Naive thymus-derived CD4-positive, alpha-beta T cell (primary cell): ENCODE measurements around the gene EDN3. TPM values are rescaled to one million over a fixed set of nuclear protein-coding genes. Genes with fewer than 3 reads are reported as not detected.

Experiments used
- ATAC-seq: fragments of 150-1000 bp; cut with Tn5 transposase; 2 replicates; pipeline ENCODE4 v1.10.0; 2021; ENCODE audit warnings: mild to moderate bottlenecking, moderate library complexity
- CTCF ChIA-PET: fragments of 350-600 bp; sonication (Branson Sonifier 250); formaldehyde crosslinking; loops from one replicate; lab custom pipeline; 2021; ENCODE audit warnings: antibody characterized with exemption; lab: Charles Lee
- POLR2A ChIA-PET: fragments of 350-600 bp; sonication (Branson Sonifier 250); formaldehyde crosslinking; loops from one replicate; lab custom pipeline; 2021; ENCODE audit warnings: antibody characterized with exemption, inconsistent platforms; lab: Charles Lee
- DNase-seq, 9 donors: peaks; one replicate each; pipeline versions ENCODE4 v3.0.0 to v3.0.0-alpha.2; 2020 to 2022; ENCODE audit warnings: mixed read lengths in 1 of 9
- H3K27ac ChIP-seq: one replicate; pipeline ENCODE4 v1.7.0; 2013; ENCODE audit warnings: mild to moderate bottlenecking, low read depth, low read length, moderate library complexity
- H3K27me3 ChIP-seq, 2 donors: one replicate each; pipeline ENCODE4 v1.7.0; 2013; ENCODE audit warnings: low read length in 2 of 2, mild to moderate bottlenecking in 2 of 2, moderate library complexity in 2 of 2; ENCODE audit not compliant: control insufficient read depth in 2 of 2, insufficient read depth in 2 of 2
- H3K36me3 ChIP-seq, 3 experiments: 1 replicate in 2 of 3; 2 replicates in 1 of 3; pipeline ENCODE4 v1.7.0; 2013; ENCODE audit warnings: low read length in 3 of 3, mild to moderate bottlenecking in 3 of 3, moderate library complexity in 1 of 3; ENCODE audit not compliant: insufficient read depth in 3 of 3, control insufficient read depth in 2 of 3
- H3K4me1 ChIP-seq, 2 donors: one replicate each; pipeline ENCODE4 v1.7.0; 2013; ENCODE audit warnings: low read length in 2 of 2, mild to moderate bottlenecking in 2 of 2, moderate library complexity in 1 of 2; ENCODE audit not compliant: control insufficient read depth in 2 of 2, insufficient read depth in 2 of 2
- H3K4me3 ChIP-seq: 2 replicates; pipeline ENCODE4 v1.7.0; 2013; ENCODE audit warnings: mild to moderate bottlenecking, low read length
- H3K9me3 ChIP-seq, 3 experiments: 1 replicate in 2 of 3; 2 replicates in 1 of 3; pipeline ENCODE4 v1.7.0; 2013; ENCODE audit warnings: low read length in 3 of 3; ENCODE audit not compliant: control insufficient read depth in 2 of 3
- H3K27ac Mint-ChIP-seq, 9 donors: one replicate each; pipeline ENCODE4 v1.8.0; 2020 to 2022; ENCODE audit warnings: mixed read lengths in 9 of 9, mild to moderate bottlenecking in 8 of 9, moderate library complexity in 5 of 9, inconsistent platforms in 2 of 9
- H3K27me3 Mint-ChIP-seq, 5 donors: one replicate each; pipeline ENCODE4 v1.8.0; 2021 to 2022; ENCODE audit warnings: mixed read lengths in 5 of 5, mild to moderate bottlenecking in 1 of 5
- H3K36me3 Mint-ChIP-seq, 5 donors: one replicate each; pipeline ENCODE4 v1.8.0; 2020 to 2022; ENCODE audit warnings: mixed read lengths in 5 of 5, mild to moderate bottlenecking in 3 of 5, inconsistent platforms in 1 of 5
- H3K4me1 Mint-ChIP-seq, 7 donors: one replicate each; pipeline ENCODE4 v1.8.0; 2020 to 2022; ENCODE audit warnings: mixed read lengths in 7 of 7, mild to moderate bottlenecking in 3 of 7, inconsistent platforms in 1 of 7
- H3K4me3 Mint-ChIP-seq, 10 donors: one replicate each; pipeline ENCODE4 v1.8.0; 2020 to 2022; ENCODE audit warnings: mild to moderate bottlenecking in 10 of 10, mixed read lengths in 10 of 10, moderate library complexity in 6 of 10, inconsistent platforms in 2 of 10
- H3K9me3 Mint-ChIP-seq, 11 donors: one replicate each; pipeline ENCODE4 v1.8.0; 2020 to 2022; ENCODE audit warnings: mixed read lengths in 11 of 11, mild to moderate bottlenecking in 4 of 11, inconsistent platforms in 1 of 11, moderate library complexity in 1 of 11
- intact Hi-C, 2 donors: fragments of 100-400 bp; cut with micrococcal nuclease; formaldehyde crosslinking; loops; one replicate each; pipeline ENCODE4 v1.15.1; 2023
- polyA plus RNA-seq, 2 donors: library from polyadenylated mRNA; unstranded; fragments of 300-500 nt; fragmentation: Illumina TruSeq; gene quantifications; one replicate each; pipeline ENCODE4 v1.2.3, GENCODE V29; 2021
- total RNA-seq, 6 experiments: library from RNA in 5 of 6; stranded (reverse) in 5 of 6; gene quantifications; 1 replicate in 5 of 6; 2 replicates in 1 of 6; pipeline ENCODE4 v1.2.3 and lab custom pipeline; 2021 to 2026

The EDN3 gene
- total and polyA plus RNA-seq, 7 experiments from 2014 or later, result 0.13 to 0.56 (median 0.40) TPM; not detected in 3

DNA sequence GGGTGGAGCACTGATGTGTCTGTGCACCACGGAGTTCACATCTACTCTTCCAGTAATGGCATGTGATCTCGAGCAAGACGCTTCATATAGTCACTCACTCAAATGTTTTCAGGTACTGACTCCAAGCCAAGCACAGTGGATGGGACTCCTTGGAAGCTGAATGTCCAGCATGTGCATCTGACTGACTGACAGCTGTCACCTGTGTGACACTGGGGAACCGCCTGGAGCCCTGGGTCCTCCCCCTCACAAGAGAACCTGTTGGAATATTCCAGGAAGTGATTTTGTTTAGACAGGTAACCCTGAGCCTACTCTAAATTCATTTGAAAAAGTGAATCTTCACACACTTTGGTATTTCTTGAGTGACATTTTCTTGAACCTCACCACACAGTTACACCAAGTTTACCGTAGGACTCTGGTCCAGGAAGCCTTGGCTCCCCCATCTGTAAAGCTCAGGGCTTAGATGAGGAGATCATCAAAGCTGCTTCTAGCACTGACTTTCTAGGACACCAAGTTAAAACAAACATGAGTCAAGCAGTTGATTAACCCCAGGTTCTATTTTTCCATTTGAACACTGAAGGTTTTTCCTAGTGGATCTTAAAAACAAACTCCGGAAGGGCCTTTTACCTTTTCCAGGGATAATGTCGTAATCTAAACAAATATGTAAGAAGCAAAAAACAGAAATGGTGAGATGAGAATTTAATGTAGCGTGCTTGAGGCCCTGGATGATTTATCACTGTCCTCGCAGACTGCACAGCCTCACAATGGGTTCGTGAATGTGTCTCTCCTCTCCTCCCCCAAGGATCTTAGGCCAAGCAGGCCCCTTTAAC, 50.1 kb downstream of the EDN3 start:
- no peaks in the 10 kb centered on the region for H3K9me3 ChIP-seq
- H3K36me3 ChIP-seq, result no peaks in the 10 kb centered on the region
- Mint-ChIP-seq H3K4me1 (peaks cover 0 to 10% (median 7%) of the 10 kb centered on the region in 7 donors), H3K9me3 (no peaks in the 10 kb centered on the region), H3K27ac (no peak overlapping the region), H3K36me3 (no peaks in the 10 kb centered on the region), H3K27me3 (peaks cover 0 to 5% (median 0%) of the 10 kb centered on the region in 5 donors), H3K4me3 (no peak overlapping the region)
- H3K4me1 ChIP-seq, result no peaks in the 10 kb centered on the region
- H3K27ac ChIP-seq, result no peak overlapping the region
- no peaks in the 10 kb centered on the region for H3K27me3 ChIP-seq
- H3K4me3 ChIP-seq, result no peak overlapping the region
- intact Hi-C loops, result no loop called here
- DNase-seq (no peak), ATAC-seq (no peak)
- ChIA-PET POLR2A (interaction anchor here (0.6 kb wide), 1 partner anchor 23 kb away, joined by 3 read pairs; no protein-coding TSS in a partner anchor), CTCF (no interaction called here)

GRCh38 chr20:59351157-59352040, 51.0 kb downstream of the EDN3 start:
- Histone ChIP-seq H3K4me3 (no peak overlapping the region), H3K36me3 (no peaks in the 10 kb centered on the region), H3K9me3 (no peaks in the 10 kb centered on the region), H3K27me3 (no peaks in the 10 kb centered on the region), H3K27ac (no peak overlapping the region), H3K4me1 (no peaks in the 10 kb centered on the region)
- H3K9me3 Mint-ChIP-seq, result no peaks in the 10 kb centered on the region
- H3K27me3 Mint-ChIP-seq, result peaks cover 0 to 5% (median 0%) of the 10 kb centered on the region in 5 donors
- ATAC-seq (no peak), DNase-seq (no peak)
- POLR2A ChIA-PET, result interaction anchor here (0.5 kb wide), 1 partner anchor 47 kb away, joined by 3 read pairs; no protein-coding TSS in a partner anchor
- no peaks in the 10 kb centered on the region for H3K36me3 Mint-ChIP-seq
- CTCF ChIA-PET, result no interaction called here
- peak overlapping the region in 2 of 9 donors; percentile 21 to 56 for H3K27ac Mint-ChIP-seq
- H3K4me3 Mint-ChIP-seq, result no peak overlapping the region
- H3K4me1 Mint-ChIP-seq, result peaks cover 0 to 11% (median 7%) of the 10 kb centered on the region in 7 donors
- intact Hi-C loops, result no loop called here

GRCh38 chr20:59352541-59352940, 52.1 kb downstream of the EDN3 start:
- H3K36me3 ChIP-seq, result no peaks in the 10 kb centered on the region
- H3K4me1 ChIP-seq, result no peaks in the 10 kb centered on the region
- Mint-ChIP-seq H3K4me3 (no peak overlapping the region), H3K27me3 (no peaks in the 10 kb centered on the region), H3K36me3 (no peaks in the 10 kb centered on the region), H3K4me1 (peaks cover 0 to 10% (median 7%) of the 10 kb centered on the region in 7 donors), H3K9me3 (no peaks in the 10 kb centered on the region), H3K27ac (no peak overlapping the region)
- intact Hi-C loops, result no loop called here
- ChIA-PET POLR2A (interaction anchor here (0.5 to 0.6 kb wide), 2 partner anchors 48 to 220 kb away, joined by 3 to 4 read pairs; no protein-coding TSS in a partner anchor), CTCF (no interaction called here)
- H3K27me3 ChIP-seq, result no peaks in the 10 kb centered on the region
- no peak overlapping the region for H3K4me3 ChIP-seq
- DNase-seq (no peak), ATAC-seq (no peak)
- H3K27ac ChIP-seq, result no peak overlapping the region
- H3K9me3 ChIP-seq, result no peaks in the 10 kb centered on the region

- intact Hi-C loops, result no loop called here
- Mint-ChIP-seq H3K4me3 (no peak overlapping the region), H3K27me3 (no peaks in the 10 kb centered on the region), H3K36me3 (no peaks in the 10 kb centered on the region), H3K9me3 (no peaks in the 10 kb centered on the region), H3K27ac (no peak overlapping the region), H3K4me1 (peaks cover 0 to 10% (median 7%) of the 10 kb centered on the region in 7 donors)
- no peak for ATAC-seq
- POLR2A ChIA-PET, result no interaction called here
- Histone ChIP-seq H3K9me3 (no peaks in the 10 kb centered on the region), H3K4me3 (no peak overlapping the region), H3K27me3 (no peaks in the 10 kb centered on the region), H3K4me1 (no peaks in the 10 kb centered on the region), H3K36me3 (no peaks in the 10 kb centered on the region), H3K27ac (no peak overlapping the region)
- no peak for DNase-seq
- CTCF ChIA-PET, result no interaction called here
Measured at GRCh38 chr20:59352990-59353389, 52.6 kb downstream of the EDN3 start.

DNA sequence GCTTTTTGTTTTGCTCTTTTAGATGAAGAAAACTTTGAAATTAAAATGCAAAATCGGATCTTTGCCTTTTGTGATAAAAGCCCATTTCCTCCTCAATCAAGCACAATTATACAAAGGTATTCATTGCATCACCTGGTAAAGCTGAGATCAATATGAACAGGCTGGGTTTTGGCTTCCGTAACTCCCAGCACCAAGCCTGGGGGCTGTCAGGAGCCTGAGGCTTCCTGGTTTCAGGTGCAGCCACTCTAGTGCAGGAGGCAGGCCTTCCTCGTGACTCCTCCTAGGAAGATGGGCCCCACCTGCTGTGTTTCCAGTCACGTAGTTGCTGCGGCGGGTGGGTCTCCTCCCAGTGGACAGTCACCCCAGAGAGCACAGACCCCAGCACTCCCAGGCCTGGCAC, 54.0 kb downstream of the EDN3 start:
- Mint-ChIP-seq H3K27me3 (no peaks in the 10 kb centered on the region), H3K4me3 (no peak overlapping the region), H3K36me3 (no peaks in the 10 kb centered on the region), H3K9me3 (no peaks in the 10 kb centered on the region), H3K27ac (no peak overlapping the region), H3K4me1 (peaks cover 0 to 10% (median 7%) of the 10 kb centered on the region in 7 donors)
- Histone ChIP-seq H3K36me3 (no peaks in the 10 kb centered on the region), H3K27me3 (no peaks in the 10 kb centered on the region), H3K9me3 (no peaks in the 10 kb centered on the region), H3K4me3 (no peak overlapping the region), H3K4me1 (no peaks in the 10 kb centered on the region), H3K27ac (no peak overlapping the region)
- intact Hi-C loops, result no loop called here
- POLR2A ChIA-PET, result no interaction called here
- CTCF ChIA-PET, result no interaction called here
- no peak for ATAC-seq
- no peak for DNase-seq

GRCh38 chr20:59355242-59355641, 54.8 kb downstream of the EDN3 start:
- H3K27ac Mint-ChIP-seq, result no peak overlapping the region
- no peak for ATAC-seq
- H3K4me3 ChIP-seq, result no peak overlapping the region
- peaks cover 0 to 10% (median 7%) of the 10 kb centered on the region in 7 donors for H3K4me1 Mint-ChIP-seq
- POLR2A ChIA-PET, result no interaction called here
- intact Hi-C loops, result no loop called here
- H3K4me3 Mint-ChIP-seq, result no peak overlapping the region
- H3K36me3 Mint-ChIP-seq, result no peaks in the 10 kb centered on the region
- H3K4me1 ChIP-seq, result no peaks in the 10 kb centered on the region
- no peaks in the 10 kb centered on the region for H3K27me3 Mint-ChIP-seq
- DNase-seq, result no peak
- no peaks in the 10 kb centered on the region for H3K9me3 Mint-ChIP-seq
- CTCF ChIA-PET, result no interaction called here
- no peaks in the 10 kb centered on the region for H3K36me3 ChIP-seq
- no peak overlapping the region for H3K27ac ChIP-seq
- no peaks in the 10 kb centered on the region for H3K27me3 ChIP-seq
- H3K9me3 ChIP-seq, result no peaks in the 10 kb centered on the region
